OCI-LY7 (cell line): Measurements from ENCODE around the gene PKNOX1. TPM values are rescaled to one million over a fixed set of nuclear protein-coding genes. Genes with fewer than 3 reads are reported as not detected.
"Not testable (repeated sequence)": the region's sequence is repeated elsewhere in the genome, so short reads cannot be mapped to it uniquely, and the experiment has no call there.

Experiments
- BruUV-seq: library from RNA; stranded (reverse); fragments of 400-500 nt; replicated peaks from 2 replicates; lab custom pipeline; 2021; lab: Mats Ljungman, UMichigan
- CTCF ChIA-PET: fragments of 300-600 bp; sonication (Branson Sonifier 250); formaldehyde crosslinking; loops from one replicate; lab custom pipeline; 2022; ENCODE audit warnings: antibody characterized with exemption; ENCODE audit not compliant: unreplicated experiment; lab: Charles Lee
- POLR2A ChIA-PET: fragments of 300-600 bp; sonication (Branson Sonifier 250); formaldehyde crosslinking; loops from one replicate; lab custom pipeline; 2022; ENCODE audit warnings: antibody characterized with exemption; lab: Charles Lee
- DNase-seq: peaks from one replicate; pipeline ENCODE4 v3.0.0-alpha.2; 2015; ENCODE audit warnings: low spot score
- H2AFZ ChIP-seq: fragments of 200-600 bp; sonication (generic), shearing (Covaris generic); 2 replicates; pipeline ENCODE4 v1.6.1; 2014; ENCODE audit warnings: mild to moderate bottlenecking, antibody characterized with exemption, low read length, moderate library complexity
- H3K27ac ChIP-seq: fragments of 200-600 bp; sonication (generic); 2 replicates; pipeline ENCODE4 v1.5.1; 2014; ENCODE audit warnings: mixed run types, low read depth, mild to moderate bottlenecking, moderate library complexity, low read length, inconsistent platforms; ENCODE audit not compliant: poor library complexity, severe bottlenecking
- H3K36me3 ChIP-seq: fragments of 200-600 bp; sonication (generic); 2 replicates; pipeline ENCODE4 v1.6.1; 2014; ENCODE audit warnings: mild to moderate bottlenecking, antibody characterized with exemption, low read length, moderate library complexity, mixed read lengths; ENCODE audit not compliant: insufficient read depth
- H3K4me1 ChIP-seq: fragments of 200-600 bp; sonication (generic); 2 replicates; pipeline ENCODE4 v1.5.1; 2014; ENCODE audit warnings: mild to moderate bottlenecking, low read length; ENCODE audit not compliant: insufficient read depth, poor library complexity, severe bottlenecking
- H3K4me2 ChIP-seq: fragments of 200-600 bp; sonication (generic); 2 replicates; pipeline ENCODE4 v1.6.1; 2014; ENCODE audit warnings: mild to moderate bottlenecking, low read length
- H3K4me3 ChIP-seq: fragments of 200-600 bp; sonication (generic); 2 replicates; pipeline ENCODE4 v1.5.1; 2014; ENCODE audit warnings: mild to moderate bottlenecking, low read depth, low read length; ENCODE audit not compliant: poor library complexity, severe bottlenecking
- H3K79me2 ChIP-seq: fragments of 200-600 bp; sonication (generic); 2 replicates; pipeline ENCODE4 v1.6.1; 2016; ENCODE audit warnings: low read depth, mild to moderate bottlenecking, low read length, moderate library complexity, mixed read lengths; ENCODE audit not compliant: insufficient read depth
- H3K9me2 ChIP-seq: fragments of 200-600 bp; sonication (generic); 2 replicates; pipeline ENCODE4 v1.6.1; 2016; ENCODE audit warnings: mild to moderate bottlenecking, low read length, mixed read lengths; ENCODE audit not compliant: insufficient read depth
- H3K9me3 ChIP-seq: fragments of 200-600 bp; sonication (generic); 2 replicates; pipeline ENCODE4 v1.6.1; 2014; ENCODE audit warnings: mild to moderate bottlenecking, mixed run types, low read length, mixed read lengths
- H4K20me1 ChIP-seq: fragments of 200-600 bp; sonication (generic); 2 replicates; pipeline ENCODE4 v1.6.1; 2014; ENCODE audit warnings: mild to moderate bottlenecking, antibody characterized with exemption, low read length, moderate library complexity, mixed read lengths; ENCODE audit not compliant: insufficient read depth
- CTCF ChIP-seq: fragments of 200-600 bp; sonication (generic); conservative IDR thresholded peaks from 2 replicates; pipeline ENCODE4 v1.5.1; 2014; ENCODE audit warnings: mild to moderate bottlenecking, antibody characterized with exemption, low read length, moderate library complexity, mixed read lengths
- EZH2phosphoT487 ChIP-seq: fragments of 200-600 bp; sonication (generic); IDR thresholded peaks from 2 replicates; pipeline ENCODE4 v1.6.1; 2018; ENCODE audit warnings: low read depth, borderline replicate concordance, mild to moderate bottlenecking, mixed run types, antibody characterized with exemption, low read length, moderate library complexity, mixed read lengths
- intact Hi-C: fragments of 100-400 bp; cut with micrococcal nuclease; formaldehyde crosslinking; loops from one replicate; pipeline ENCODE4 v1.10.0; 2022; ENCODE audit not compliant: unreplicated experiment
- total RNA-seq, 2 experiments: library from RNA; depleted of rRNA in 1 of 2; stranded (reverse); fragments of >200 nt in 1 of 2; shearing (Covaris generic) in 1 of 2; gene quantifications; 2 replicates each; pipeline ENCODE4 v1.2.3, GENCODE V29; 2014 to 2022

PKNOX1 gene
- total RNA-seq, 2 experiments from 2014 or later, result 23.7 to 32.9 TPM

DNA sequence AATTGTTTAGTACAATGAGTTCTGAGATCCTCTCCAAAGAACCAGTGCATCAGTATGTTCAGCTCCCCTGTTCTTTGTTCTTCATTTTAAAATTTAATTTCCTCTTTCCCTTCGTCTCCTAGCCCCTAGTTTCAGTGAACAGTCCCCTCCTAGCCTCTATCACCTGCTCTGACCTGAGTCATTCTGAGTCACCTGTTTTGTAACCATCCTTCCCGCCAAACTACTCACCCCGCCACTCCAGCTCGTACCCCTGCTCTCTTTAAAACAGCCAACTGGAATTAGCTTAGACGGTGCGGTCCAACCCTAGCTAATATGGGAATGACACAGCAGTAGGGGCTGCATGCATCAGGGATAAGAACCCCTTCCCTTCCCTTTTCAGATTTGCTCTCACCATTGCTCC lies 32.1 kb upstream of the PKNOX1 start:
- H4K20me1 ChIP-seq, result no peaks in the 10 kb centered on the region
- TF ChIP-seq EZH2phosphoT487 (no peak), CTCF (no peak)
- CTCF ChIA-PET, result no interaction called here
- POLR2A ChIA-PET, result interaction anchor here (0.6 kb wide), 1 partner anchor 822 kb away, joined by 3 read pairs; no protein-coding TSS in a partner anchor
- H3K9me3 ChIP-seq, result no peaks in the 10 kb centered on the region
- no peaks in the 10 kb centered on the region for H3K9me2 ChIP-seq
- H3K4me3 ChIP-seq, result no peak overlapping the region
- no peaks in the 10 kb centered on the region for H3K36me3 ChIP-seq
- H3K4me1 ChIP-seq, result peaks cover 11% of the 10 kb centered on the region
- H3K4me2 ChIP-seq, result no peak overlapping the region
- intact Hi-C loops, result no loop called here
- no peak overlapping the region for H2AFZ ChIP-seq
- H3K79me2 ChIP-seq, result no peaks in the 10 kb centered on the region
- H3K27ac ChIP-seq, result no peak overlapping the region
- DNase-seq, result no peak
- BruUV-seq, result no TSS peak

DNA sequence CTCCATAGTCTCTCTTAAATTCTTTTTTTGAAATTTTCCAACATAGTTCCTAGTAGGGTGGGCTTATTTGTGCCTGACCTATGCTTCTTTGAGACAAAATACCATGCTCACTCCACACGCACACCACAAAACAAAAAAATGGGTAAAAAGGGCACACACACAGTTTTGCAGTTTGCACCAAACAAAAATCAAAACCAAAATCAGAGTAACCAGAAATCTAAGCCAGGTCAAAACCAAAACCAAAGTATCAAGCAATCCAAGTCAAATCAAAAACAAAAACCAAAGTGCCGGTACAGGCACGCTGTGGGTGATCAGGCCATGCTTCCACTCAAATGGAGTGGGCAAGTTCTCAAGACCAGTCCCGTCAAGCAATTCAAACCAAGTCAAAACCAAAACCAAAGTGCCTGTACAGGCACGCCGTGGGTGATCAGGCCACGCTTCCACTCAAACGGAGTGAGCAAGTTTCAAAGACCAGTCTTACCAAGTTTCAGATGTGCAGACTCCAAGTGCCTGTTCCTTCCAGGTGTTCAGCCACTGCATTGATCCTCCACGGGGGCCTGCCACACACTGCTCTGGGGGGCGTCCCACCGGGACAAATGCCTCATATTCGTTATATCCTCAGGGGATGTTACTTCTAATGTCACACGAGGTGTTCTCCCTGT lies 25.1 kb upstream of the PKNOX1 start:
- intact Hi-C loops, CTCF ChIA-PET, H3K4me2 ChIP-seq: not testable (repeated sequence)

DNA sequence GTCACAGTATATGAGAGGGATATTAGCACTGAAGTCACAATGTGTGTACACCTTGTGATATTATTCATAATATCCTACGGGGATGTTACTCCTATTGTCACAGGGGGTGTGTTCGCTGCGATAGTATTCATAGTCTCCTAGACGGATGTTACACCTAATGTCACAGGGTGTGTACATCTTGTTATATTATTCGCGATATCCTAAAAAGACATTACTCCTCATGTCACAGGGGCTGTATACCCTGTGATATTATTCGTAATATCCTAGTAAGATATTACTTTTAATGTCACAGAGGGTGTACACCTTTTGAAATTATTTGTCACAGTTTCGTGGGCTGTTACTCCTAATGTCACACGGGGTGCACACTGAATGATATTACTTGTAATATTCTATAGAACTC lies 23.2 kb upstream of the PKNOX1 start:
- DNase-seq, H3K9me3 ChIP-seq, H3K36me3 ChIP-seq, H2AFZ ChIP-seq, H4K20me1 ChIP-seq, H3K9me2 ChIP-seq, H3K4me1 ChIP-seq, H3K79me2 ChIP-seq, CTCF ChIA-PET, BruUV-seq, H3K4me3 ChIP-seq, POLR2A ChIA-PET, H3K4me2 ChIP-seq, H3K27ac ChIP-seq: not testable (repeated sequence)
- intact Hi-C loops, result loop anchor here (10.0 kb wide), 1 partner anchor 46 kb away; no protein-coding TSS in a partner anchor

More for the DNA sequence above, 25.1 kb upstream of the PKNOX1 start:
- H3K79me2 ChIP-seq, DNase-seq, BruUV-seq, H3K9me3 ChIP-seq, H3K4me3 ChIP-seq, H3K9me2 ChIP-seq, H2AFZ ChIP-seq, H3K4me1 ChIP-seq, H3K27ac ChIP-seq, H4K20me1 ChIP-seq, POLR2A ChIA-PET, H3K36me3 ChIP-seq: not testable (repeated sequence)
